NCI-H2227 (cell line): ENCODE measurements around the gene FAM89A.
"Not testable (repeated sequence)": the region's sequence is repeated elsewhere in the genome, so short reads cannot be mapped to it uniquely, and the experiment has no call there.

Experiments used
- DNase-seq: peaks from one replicate; lab custom pipeline; 2025; ENCODE audit not compliant: unreplicated experiment; lab: John Stamatoyannopoulos, UW

Gene FAM89A

GRCh38 chr1:231035799-231036198 lies 4.3 kb downstream of the FAM89A start:
- no peak for DNase-seq

GRCh38 chr1:231032963-231033362 lies 7.1 kb downstream of the FAM89A start:
- no peak for DNase-seq

GRCh38 chr1:231029841-231030240 lies 10.2 kb downstream of the FAM89A start:
- DNase-seq, result no peak

GRCh38 chr1:231029247-231029646 lies 10.8 kb downstream of the FAM89A start:
- not testable (repeated sequence) for DNase-seq

GRCh38 chr1:231028682-231029081 lies 11.4 kb downstream of the FAM89A start:
- DNase-seq, result peak; percentile 56

GRCh38 chr1:231027971-231028370 lies 12.1 kb downstream of the FAM89A start:
- no peak for DNase-seq

GRCh38 chr1:231027136-231027925 lies 12.7 kb downstream of the FAM89A start:
- DNase-seq, result no peak

GRCh38 chr1:231026576-231026975 lies 13.5 kb downstream of the FAM89A start:
- no peak for DNase-seq

- no peak for DNase-seq
These were observed 16.9 kb downstream of the FAM89A start for GRCh38 chr1:231023150-231023549.

GRCh38 chr1:231022543-231022942 lies 17.5 kb downstream of the FAM89A start:
- not testable (repeated sequence) for DNase-seq

GRCh38 chr1:231021540-231022031 lies 18.5 kb downstream of the FAM89A start:
- DNase-seq, result no peak

GRCh38 chr1:231020816-231021215 lies 19.2 kb downstream of the FAM89A start:
- no peak for DNase-seq

GRCh38 chr1:231020139-231020601 lies 19.9 kb downstream of the FAM89A start:
- peak; percentile 19 for DNase-seq

- no peak for DNase-seq
These were observed 20.3 kb downstream of the FAM89A start for GRCh38 chr1:231019711-231020110.

- no peak for DNase-seq
These were observed 23.1 kb downstream of the FAM89A start for GRCh38 chr1:231016966-231017365.

- no peak for DNase-seq
These were observed 23.8 kb downstream of the FAM89A start for GRCh38 chr1:231016234-231016633.

GRCh38 chr1:231013391-231014015 lies 26.6 kb downstream of the FAM89A start:
- DNase-seq, result no peak

- no peak for DNase-seq
These were observed 28.1 kb downstream of the FAM89A start for GRCh38 chr1:231011963-231012362.

- DNase-seq, result no peak
These were observed 28.7 kb downstream of the FAM89A start for GRCh38 chr1:231011360-231011759.

- not testable (repeated sequence) for DNase-seq
These were observed 32.5 kb downstream of the FAM89A start for GRCh38 chr1:231007535-231007934.

- DNase-seq, result no peak
These were observed 38.2 kb downstream of the FAM89A start for GRCh38 chr1:231001892-231002291.

- no peak for DNase-seq
These were observed 39.4 kb downstream of the FAM89A start for GRCh38 chr1:231000639-231001038.
